HG02571 (cell line): ENCODE data around the gene SUSD4.
"Not testable (repeated sequence)": the region's sequence is repeated elsewhere in the genome, so short reads cannot be mapped to it uniquely, and the experiment has no call there.

Source experiments
- ATAC-seq: cut with Tn5 transposase; IDR thresholded peaks from one replicate; pipeline ENCODE4 v1.9.1; 2021; ENCODE audit warnings: mild to moderate bottlenecking, moderate library complexity; ENCODE audit not compliant: unreplicated experiment

Gene SUSD4

GRCh38 chr1:223363856-223364684 is at the start of gene SUSD4:
SUSD4 (minus strand) TSS chr1:223364176; CDS start chr1:223363425, 751 bp downstream.
- no peak for ATAC-seq

- no peak for ATAC-seq
Observed at GRCh38 chr1:223413216-223413615, 49.2 kb upstream of the SUSD4 start.

GRCh38 chr1:223411710-223412109 is 47.7 kb upstream of the SUSD4 start:
- no peak for ATAC-seq

- ATAC-seq, result no peak
Observed at GRCh38 chr1:223411309-223411708, 47.3 kb upstream of the SUSD4 start.

- no peak for ATAC-seq
Observed at GRCh38 chr1:223410036-223410435, 46.1 kb upstream of the SUSD4 start.

GRCh38 chr1:223405507-223405906 is 41.5 kb upstream of the SUSD4 start:
- no peak for ATAC-seq

GRCh38 chr1:223403184-223403815 is 39.3 kb upstream of the SUSD4 start:
- ATAC-seq, result no peak

GRCh38 chr1:223402790-223403142 is 38.8 kb upstream of the SUSD4 start:
- no peak for ATAC-seq

GRCh38 chr1:223401873-223402789 is 38.2 kb upstream of the SUSD4 start:
- ATAC-seq, result no peak

GRCh38 chr1:223399393-223399792 is 35.4 kb upstream of the SUSD4 start:
- not testable (repeated sequence) for ATAC-seq

- no peak for ATAC-seq
Observed at GRCh38 chr1:223394706-223395105, 30.7 kb upstream of the SUSD4 start.

- no peak for ATAC-seq
Observed at GRCh38 chr1:223394242-223394641, 30.3 kb upstream of the SUSD4 start.

- no peak for ATAC-seq
Observed at GRCh38 chr1:223393275-223394214, 29.6 kb upstream of the SUSD4 start, which contains the start of gene CCDC185. CCDC185 (plus strand) TSS chr1:223393415; CDS start chr1:223393476, 61 bp downstream.

GRCh38 chr1:223390618-223391017 is 26.6 kb upstream of the SUSD4 start:
- ATAC-seq, result no peak

GRCh38 chr1:223386013-223386412 is 22.0 kb upstream of the SUSD4 start:
- no peak for ATAC-seq

GRCh38 chr1:223378754-223379153 is 14.8 kb upstream of the SUSD4 start:
- ATAC-seq, result no peak

- no peak for ATAC-seq
Observed at GRCh38 chr1:223374064-223374610, 10.2 kb upstream of the SUSD4 start.

- ATAC-seq, result no peak
Observed at GRCh38 chr1:223364685-223365382, 858 bp upstream of the SUSD4 start.
